IMR-90 (cell line): ENCODE data around the gene HLA-DOB.

Experiments used
- BHLHE40 ChIP-seq: fragments of 150-350 bp; IDR thresholded peaks from 2 replicates; pipeline ENCODE4 v1.6.1; 2016; ENCODE audit warnings: mild to moderate bottlenecking, low read depth, low read length
- CEBPB ChIP-seq: IDR thresholded peaks from 2 replicates; pipeline ENCODE4 v1.6.1; 2012; ENCODE audit warnings: low read depth, low read length, improper control_type of control experiment
- CTCF ChIP-seq: conservative IDR thresholded peaks from 2 replicates; pipeline ENCODE4 v1.5.1; 2012; ENCODE audit warnings: mild to moderate bottlenecking, low read depth, low read length, improper control_type of control experiment
- FOS ChIP-seq: fragments of 150-350 bp; IDR thresholded peaks from 2 replicates; pipeline ENCODE4 v1.6.1; 2016; ENCODE audit warnings: low read depth, low read length
- MAZ ChIP-seq: IDR thresholded peaks from 2 replicates; pipeline ENCODE4 v1.6.1; 2012; ENCODE audit warnings: low read depth, mild to moderate bottlenecking, low read length, improper control_type of control experiment, moderate library complexity, borderline replicate concordance
- MXI1 ChIP-seq: IDR thresholded peaks from 2 replicates; pipeline ENCODE4 v1.6.1; 2012; ENCODE audit warnings: low read depth, mild to moderate bottlenecking, low read length, moderate library complexity, borderline replicate concordance
- POLR2A ChIP-seq: IDR thresholded peaks from 2 replicates; pipeline ENCODE4 v1.6.1; 2012; ENCODE audit warnings: mild to moderate bottlenecking, low read depth, low read length
- SMC3 ChIP-seq: fragments of 150-350 bp; IDR thresholded peaks from 2 replicates; pipeline ENCODE4 v1.6.1; 2016; ENCODE audit warnings: low read depth, mild to moderate bottlenecking, antibody characterized with exemption, low read length, moderate library complexity

GRCh38 chr6:32796848-32797776, 19.7 kb downstream of the HLA-DOB start:
- TF ChIP-seq CTCF (peak; percentile 86), SMC3 (peak; percentile 49), CEBPB (peak; percentile 95), MAZ (no peak; the same call in 1 of the 2 replicates), POLR2A (no peak), MXI1 (no peak), FOS (no peak), BHLHE40 (no peak)
